Measurements from ENCODE around the gene DCAF8. TPM values are rescaled to one million over a fixed set of nuclear protein-coding genes. Genes with fewer than 3 reads are reported as not detected.

The DCAF8 gene
- total RNA-seq, 1 experiment from 2014 or later: 143 TPM

DNA sequence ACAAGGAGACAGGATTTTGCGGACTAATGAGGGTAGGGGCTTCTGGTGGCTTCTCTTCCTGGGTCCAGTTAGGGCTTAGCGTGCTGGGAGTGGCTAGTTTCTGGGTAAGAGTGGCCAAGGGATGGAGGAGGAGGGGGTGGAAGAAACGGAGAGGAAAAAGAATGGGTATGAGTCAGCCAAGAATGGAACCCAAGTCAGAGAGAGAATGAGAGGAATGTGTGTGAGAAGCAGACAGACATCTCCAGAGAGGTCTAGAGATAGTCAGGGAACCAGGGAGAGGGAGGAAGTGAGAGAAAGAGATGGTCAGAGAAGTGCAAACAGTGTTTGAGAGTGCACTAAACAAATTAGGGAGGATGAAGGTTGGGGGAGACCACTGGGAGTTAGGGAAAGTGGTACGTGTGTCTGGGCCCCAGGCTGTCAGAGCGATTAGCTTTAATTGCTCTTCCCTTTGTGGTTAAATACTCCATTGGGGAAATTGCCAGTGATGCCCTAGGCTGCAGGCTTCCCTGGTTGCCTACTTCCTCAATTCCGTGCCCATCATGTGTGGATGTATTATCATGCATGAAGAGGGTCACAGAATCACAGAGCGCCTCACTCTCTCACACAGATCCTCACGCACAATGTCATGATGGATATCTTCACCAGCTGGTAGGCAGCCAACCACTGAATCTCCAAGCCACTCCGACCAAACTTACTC lies 55.8 kb downstream of the DCAF8 start (continued):
- TF ChIP-seq, protein P1, sequence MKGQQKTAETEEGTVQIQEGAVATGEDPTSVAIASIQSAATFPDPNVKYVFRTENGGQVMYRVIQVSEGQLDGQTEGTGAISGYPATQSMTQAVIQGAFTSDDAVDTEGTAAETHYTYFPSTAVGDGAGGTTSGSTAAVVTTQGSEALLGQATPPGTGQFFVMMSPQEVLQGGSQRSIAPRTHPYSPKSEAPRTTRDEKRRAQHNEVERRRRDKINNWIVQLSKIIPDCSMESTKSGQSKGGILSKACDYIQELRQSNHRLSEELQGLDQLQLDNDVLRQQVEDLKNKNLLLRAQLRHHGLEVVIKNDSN (CRISPR knock-in tag; IDR thresholded peaks at IDR 0.05): no peak
- TF ChIP-seq ELF4 (CRISPR knock-in tag; IDR thresholded peaks at IDR 0.05; ENCODE audit: low read depth) (no peak), PRRX2 (CRISPR knock-in tag; IDR thresholded peaks at IDR 0.05) (no peak), NFATC4 (CRISPR knock-in tag; IDR thresholded peaks at IDR 0.05) (no peak), CREM (CRISPR knock-in tag; IDR thresholded peaks at IDR 0.05) (no peak)

DNA sequence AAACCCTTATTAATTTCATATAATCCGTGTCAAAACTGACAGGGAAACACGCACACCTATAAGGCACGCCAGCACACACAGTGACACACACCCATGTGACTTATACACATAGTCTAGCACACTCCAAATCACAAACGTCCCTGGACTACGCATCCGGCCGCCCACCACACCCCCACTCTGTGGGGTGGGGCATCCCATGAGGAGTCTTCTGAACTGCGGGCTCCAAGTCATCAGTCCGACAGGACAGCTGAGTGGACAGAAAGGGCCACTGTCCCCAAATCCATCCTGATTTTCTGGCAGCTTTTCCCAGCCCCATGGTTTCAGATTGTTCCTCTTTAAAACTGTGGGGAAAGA lies 56.3 kb downstream of the DCAF8 start:
- Mint-ChIP-seq H3K4me3 (peak overlapping the region; percentile 77), H3K36me3 (peaks cover 11% of the 10 kb centered on the region), H3K9me3 (no peaks in the 10 kb centered on the region), H3K27me3 (ENCODE audit: low read depth) (no peaks in the 10 kb centered on the region; the same call in 1 of the 2 replicates), H3K4me1 (peaks cover 59% of the 10 kb centered on the region), H3K27ac (no peak overlapping the region)
- POLR2A ChIA-PET: interaction anchor here (1.0 to 1.3 kb wide), 2 partner anchors 13 to 33 kb away, joined by 3 read pairs; no protein-coding TSS in a partner anchor
- CTCF ChIA-PET: interaction anchor here (0.6 to 8.9 kb wide), 4 partner anchors 13 to 46 kb away, joined by 4 to 85 read pairs (median 6); no protein-coding TSS in a partner anchor
- ATAC-seq (no peak), DNase-seq (ENCODE audit: low spot score) (no peak)
- TF ChIP-seq IRF2 (CRISPR knock-in tag; IDR thresholded peaks at IDR 0.05; ENCODE audit: borderline replicate concordance, low read depth) (no peak), TCF7 (CRISPR knock-in tag; IDR thresholded peaks at IDR 0.05; ENCODE audit: low read depth) (no peak), ZNF121 (CRISPR knock-in tag; IDR thresholded peaks at IDR 0.05) (no peak), NR3C1 (CRISPR knock-in tag; conservative IDR thresholded peaks at IDR 0.05; ENCODE audit: low read depth) (no peak), NFYB (CRISPR knock-in tag; conservative IDR thresholded peaks at IDR 0.05; ENCODE audit: low read depth) (no peak), HMGA2 (CRISPR knock-in tag; IDR thresholded peaks at IDR 0.05) (no peak), SMAD3 (CRISPR knock-in tag; IDR thresholded peaks at IDR 0.05; ENCODE audit: borderline replicate concordance) (no peak), SP1 (CRISPR knock-in tag; conservative IDR thresholded peaks at IDR 0.05) (0 out of 2 replicates have a peak, but pooled peaks have one; percentile 14)

DNA sequence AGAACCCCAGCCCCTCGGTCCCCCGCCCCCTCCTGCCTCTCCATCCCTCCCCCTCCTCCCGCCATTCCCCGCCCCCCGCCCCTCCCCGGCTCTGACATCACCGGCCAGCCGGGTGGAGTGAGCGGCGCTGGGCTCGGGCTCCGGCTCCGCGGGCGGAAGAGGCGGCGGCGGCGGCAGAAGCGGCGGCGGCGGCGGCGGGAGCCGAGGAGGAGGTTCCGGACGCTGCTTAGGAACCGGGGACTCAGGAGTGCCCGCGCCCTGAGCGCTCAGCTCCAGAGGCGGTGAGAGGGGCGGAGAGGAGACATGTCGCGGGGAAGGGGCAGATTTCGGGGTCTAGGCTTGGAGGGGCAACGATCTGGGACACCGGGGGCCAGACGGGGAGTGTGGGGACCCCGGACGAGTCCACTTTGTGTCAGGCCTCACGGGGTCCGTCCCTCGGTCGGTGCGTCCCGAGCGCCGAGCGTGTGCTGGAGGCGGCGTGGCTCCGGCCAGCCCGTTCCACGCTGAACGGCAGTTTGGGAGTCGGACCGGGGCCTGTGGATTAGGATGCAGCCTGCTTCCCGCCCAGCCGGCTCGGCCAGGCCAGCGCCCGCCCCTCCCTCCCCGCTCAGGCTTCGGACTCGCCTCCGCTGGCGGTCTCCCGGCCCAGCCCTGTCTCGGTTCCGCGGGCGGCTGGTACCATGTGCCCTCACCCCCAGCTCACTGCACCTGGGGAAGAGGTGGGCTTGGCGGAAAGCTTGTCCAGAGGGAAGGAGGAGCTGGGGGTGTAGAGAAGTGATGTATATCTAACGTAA lies 56.9 kb downstream of the DCAF8 start, which contains the start of gene PEA15:
Gene PEA15 (plus strand): TSS at position 143 of the 794 bp plus-strand sequence. CDS start 6,161 bp downstream, outside the sequence.
- Mint-ChIP-seq H3K9me3 (no peaks in the 10 kb centered on the region), H3K27me3 (ENCODE audit: low read depth) (no peaks in the 10 kb centered on the region; the same call in 1 of the 2 replicates), H3K36me3 (peaks cover 10% of the 10 kb centered on the region), H3K4me1 (peaks cover 55% of the 10 kb centered on the region), H3K27ac (no peak within 1 kb of the TSS), H3K4me3 (peak within 1 kb of the TSS; percentile 77)
- DNase-seq (ENCODE audit: low spot score): peak; percentile 81
- peak; percentile 56 for ATAC-seq
- CTCF ChIA-PET: interaction anchor here (0.6 to 8.9 kb wide), 6 partner anchors 12 to 47 kb away, joined by 4 to 85 read pairs (median 6); partner anchors contain the start of gene CASQ1
- POLR2A ChIA-PET: interaction anchor here (1.0 to 1.3 kb wide), 3 partner anchors 12 to 34 kb away, joined by 3 read pairs; no protein-coding TSS in a partner anchor
- TF ChIP-seq ZNF232 (CRISPR knock-in tag; IDR thresholded peaks at IDR 0.05) (0 out of 2 replicates have a peak, but pooled peaks have one; percentile 20), TP53 (CRISPR knock-in tag; IDR thresholded peaks at IDR 0.05) (no peak), ZNF416 (CRISPR knock-in tag; IDR thresholded peaks at IDR 0.05) (0 out of 2 replicates have a peak, but pooled peaks have one; percentile 27), GABPB1 (CRISPR knock-in tag; IDR thresholded peaks at IDR 0.05) (0 out of 2 replicates have a peak, but pooled peaks have one; percentile 16), TEAD1 (CRISPR knock-in tag; IDR thresholded peaks at IDR 0.05) (0 out of 2 replicates have a peak, but pooled peaks have one; percentile 17), CBFB (CRISPR knock-in tag; IDR thresholded peaks at IDR 0.05; ENCODE audit: low read depth) (no peak), ZBTB21 (CRISPR knock-in tag; IDR thresholded peaks at IDR 0.05; ENCODE audit: borderline replicate concordance) (no peak), GTF2I (CRISPR knock-in tag; conservative IDR thresholded peaks at IDR 0.05) (no peak), SP1 (CRISPR knock-in tag; conservative IDR thresholded peaks at IDR 0.05) (peak; percentile 75), ETV6 (CRISPR knock-in tag; IDR thresholded peaks at IDR 0.05) (peak; percentile 41; the same call in 1 of the 2 replicates), SMAD3 (CRISPR knock-in tag; IDR thresholded peaks at IDR 0.05; ENCODE audit: borderline replicate concordance) (peak; percentile 19; the same call in 1 of the 2 replicates), MYBL2 (CRISPR knock-in tag; IDR thresholded peaks at IDR 0.05) (no peak)
- TF ChIP-seq, protein P2, sequence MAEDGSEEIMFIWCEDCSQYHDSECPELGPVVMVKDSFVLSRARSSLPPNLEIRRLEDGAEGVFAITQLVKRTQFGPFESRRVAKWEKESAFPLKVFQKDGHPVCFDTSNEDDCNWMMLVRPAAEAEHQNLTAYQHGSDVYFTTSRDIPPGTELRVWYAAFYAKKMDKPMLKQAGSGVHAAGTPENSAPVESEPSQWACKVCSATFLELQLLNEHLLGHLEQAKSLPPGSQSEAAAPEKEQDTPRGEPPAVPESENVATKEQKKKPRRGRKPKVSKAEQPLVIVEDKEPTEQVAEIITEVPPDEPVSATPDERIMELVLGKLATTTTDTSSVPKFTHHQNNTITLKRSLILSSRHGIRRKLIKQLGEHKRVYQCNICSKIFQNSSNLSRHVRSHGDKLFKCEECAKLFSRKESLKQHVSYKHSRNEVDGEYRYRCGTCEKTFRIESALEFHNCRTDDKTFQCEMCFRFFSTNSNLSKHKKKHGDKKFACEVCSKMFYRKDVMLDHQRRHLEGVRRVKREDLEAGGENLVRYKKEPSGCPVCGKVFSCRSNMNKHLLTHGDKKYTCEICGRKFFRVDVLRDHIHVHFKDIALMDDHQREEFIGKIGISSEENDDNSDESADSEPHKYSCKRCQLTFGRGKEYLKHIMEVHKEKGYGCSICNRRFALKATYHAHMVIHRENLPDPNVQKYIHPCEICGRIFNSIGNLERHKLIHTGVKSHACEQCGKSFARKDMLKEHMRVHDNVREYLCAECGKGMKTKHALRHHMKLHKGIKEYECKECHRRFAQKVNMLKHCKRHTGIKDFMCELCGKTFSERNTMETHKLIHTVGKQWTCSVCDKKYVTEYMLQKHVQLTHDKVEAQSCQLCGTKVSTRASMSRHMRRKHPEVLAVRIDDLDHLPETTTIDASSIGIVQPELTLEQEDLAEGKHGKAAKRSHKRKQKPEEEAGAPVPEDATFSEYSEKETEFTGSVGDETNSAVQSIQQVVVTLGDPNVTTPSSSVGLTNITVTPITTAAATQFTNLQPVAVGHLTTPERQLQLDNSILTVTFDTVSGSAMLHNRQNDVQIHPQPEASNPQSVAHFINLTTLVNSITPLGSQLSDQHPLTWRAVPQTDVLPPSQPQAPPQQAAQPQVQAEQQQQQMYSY (CRISPR knock-in tag; IDR thresholded peaks at IDR 0.05): no peak; the same call in 1 of the 2 replicates
- TF ChIP-seq, protein P1 (CRISPR knock-in tag; IDR thresholded peaks at IDR 0.05): no peak
- TF ChIP-seq, protein P3, sequence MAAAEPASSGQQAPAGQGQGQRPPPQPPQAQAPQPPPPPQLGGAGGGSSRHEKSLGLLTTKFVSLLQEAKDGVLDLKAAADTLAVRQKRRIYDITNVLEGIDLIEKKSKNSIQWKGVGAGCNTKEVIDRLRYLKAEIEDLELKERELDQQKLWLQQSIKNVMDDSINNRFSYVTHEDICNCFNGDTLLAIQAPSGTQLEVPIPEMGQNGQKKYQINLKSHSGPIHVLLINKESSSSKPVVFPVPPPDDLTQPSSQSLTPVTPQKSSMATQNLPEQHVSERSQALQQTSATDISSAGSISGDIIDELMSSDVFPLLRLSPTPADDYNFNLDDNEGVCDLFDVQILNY (CRISPR knock-in tag; IDR thresholded peaks at IDR 0.05): 0 out of 2 replicates have a peak, but pooled peaks have one; percentile 42

Measured in WTC11 (cell line).